Glomerular visceral epithelial cell (primary cell): ENCODE results near the gene TCEA2.
A peak's percentile ranks its signal among the peaks of the same experiment; 100 is the strongest.

ENCODE experiments used
- DNase-seq: peaks from one replicate; pipeline ENCODE4 v3.0.0-alpha.2; 2016; ENCODE audit errors: extremely low spot score

Gene TCEA2

GRCh38 chr20:64035933-64036345 is 27.1 kb upstream of the TCEA2 start, which contains the start of gene C20orf204:
Gene C20orf204, plus strand, starts transcription at chr20:64036182. Its CDS starts 142 bp downstream, at chr20:64036324.
- DNase-seq, result no peak

GRCh38 chr20:64036346-64037198 is 26.4 kb upstream of the TCEA2 start:
- no peak for DNase-seq

GRCh38 chr20:64037199-64037497 is 25.9 kb upstream of the TCEA2 start:
- no peak for DNase-seq

GRCh38 chr20:64037498-64038213 is 25.3 kb upstream of the TCEA2 start:
- no peak for DNase-seq

GRCh38 chr20:64038224-64038564 is 24.8 kb upstream of the TCEA2 start:
- no peak for DNase-seq

- DNase-seq, result peak; percentile 78
These were observed 24.3 kb upstream of the TCEA2 start for GRCh38 chr20:64038565-64039292.

- no peak for DNase-seq
These were observed 23.5 kb upstream of the TCEA2 start for GRCh38 chr20:64039293-64040160.

GRCh38 chr20:64040231-64041039 is 22.6 kb upstream of the TCEA2 start:
- no peak for DNase-seq

GRCh38 chr20:64041040-64041780 is 21.8 kb upstream of the TCEA2 start:
- no peak for DNase-seq

- no peak for DNase-seq
These were observed 21.3 kb upstream of the TCEA2 start for GRCh38 chr20:64041781-64042053.

- DNase-seq, result no peak
These were observed 20.8 kb upstream of the TCEA2 start for GRCh38 chr20:64042054-64042781.

- no peak for DNase-seq
These were observed 19.2 kb upstream of the TCEA2 start for GRCh38 chr20:64043768-64044167.

- DNase-seq, result peak; percentile 59
These were observed 18.3 kb upstream of the TCEA2 start for GRCh38 chr20:64044484-64045247.

GRCh38 chr20:64045346-64046011 is 17.5 kb upstream of the TCEA2 start:
- DNase-seq, result no peak

GRCh38 chr20:64047046-64047389 is 16.0 kb upstream of the TCEA2 start:
- DNase-seq, result no peak

GRCh38 chr20:64047968-64048401 is 15.0 kb upstream of the TCEA2 start:
- DNase-seq, result no peak

GRCh38 chr20:64048402-64049044 is 14.5 kb upstream of the TCEA2 start:
- no peak for DNase-seq
